A549 (cell line): ENCODE data around the gene SPSB4. TPM values are rescaled to one million over a fixed set of nuclear protein-coding genes. Genes with fewer than 3 reads are reported as not detected.
A peak's percentile ranks its signal among the peaks of the same experiment; 100 is the strongest.

Experiments used
- ATAC-seq, 2 experiments: fragments of 200-7000 bp in 1 of 2; fragments of >200 bp in 1 of 2; cut with Nextera tagmentation in 1 of 2; cut with Tn5 transposase in 1 of 2; 3 replicates each; pipeline versions ENCODE4 v1.8.0 to v1.9.1; 2018 to 2020; ENCODE audit warnings: mild to moderate bottlenecking in 1 of 2, moderate library complexity in 1 of 2
- CTCF ChIA-PET: fragments of 300-600 bp; sonication (Branson Sonifier 250); formaldehyde crosslinking; extraction: SDS; loops from one replicate; lab custom pipeline; 2021; ENCODE audit warnings: antibody characterized with exemption, inconsistent platforms; lab: Yijun Ruan, JAX
- POLR2A ChIA-PET: fragments of 350-600 bp; formaldehyde crosslinking; extraction: SDS; loops from one replicate; lab custom pipeline; 2021; ENCODE audit warnings: antibody characterized with exemption, inconsistent platforms; lab: Yijun Ruan, JAX
- DNase-seq, 2 experiments: peaks; one replicate each; pipeline versions ENCODE4 v3.0.0 to v3.0.0-alpha.2; 2011 to 2016; ENCODE audit warnings: low read depth in 1 of 2, low spot score in 1 of 2
- FAIRE-seq: peaks from 2 replicates; lab custom pipeline; 2011; peaks lifted over from hg19 to GRCh38; lab: Jason Lieb, UNC
- H3K27ac ChIP-seq, 2 experiments: fragments of >200 bp; sonication (Bioruptor Twin); formaldehyde crosslinking; 3 replicates each; pipeline ENCODE4 v1.5.1; 2016 to 2017
- H3K4me1 ChIP-seq: fragments of >200 bp; sonication (Bioruptor Twin); formaldehyde crosslinking; 3 replicates; pipeline ENCODE4 v1.6.1; 2016
- H3K4me2 ChIP-seq: fragments of >200 bp; sonication (Bioruptor Twin); formaldehyde crosslinking; 3 replicates; pipeline ENCODE4 v1.6.1; 2016
- H3K4me3 ChIP-seq: fragments of >200 bp; sonication (Bioruptor Twin); formaldehyde crosslinking; 3 replicates; pipeline ENCODE4 v1.5.1; 2016
- H3K9me3 ChIP-seq: fragments of >200 bp; sonication (Bioruptor Twin); formaldehyde crosslinking; 3 replicates; pipeline ENCODE4 v1.6.1; 2016
- CBX2 ChIP-seq: fragments of 200-600 bp; sonication (generic); IDR thresholded peaks from 2 replicates; pipeline ENCODE4 v1.6.1; 2016; ENCODE audit warnings: low read depth, mild to moderate bottlenecking, borderline replicate concordance
- CTCF ChIP-seq: fragments of >200 bp; sonication (Bioruptor Twin); formaldehyde crosslinking; IDR thresholded peaks from 3 replicates; pipeline ENCODE4 v1.5.1; 2016
- EHMT2 ChIP-seq: fragments of 200-600 bp; sonication (generic); IDR thresholded peaks from 2 replicates; pipeline ENCODE4 v1.6.1; 2016; ENCODE audit warnings: antibody characterized with exemption, low read depth, mild to moderate bottlenecking, moderate library complexity
- EP300 ChIP-seq, 2 experiments: fragments of >200 bp; sonication (Bioruptor Twin); formaldehyde crosslinking; IDR thresholded peaks; 2 replicates in 1 of 2; 3 replicates in 1 of 2; pipeline ENCODE4 v1.6.1; 2016 to 2017
- FOSB ChIP-seq: fragments of 250-450 bp; sonication (Bioruptor Pico); IDR thresholded peaks from 2 replicates; pipeline ENCODE4 v1.5.0; 2020; ENCODE audit warnings: mild to moderate bottlenecking, moderate library complexity
- FOSL2 ChIP-seq, 2 experiments: fragments of 450-650 bp in 1 of 2; fragments of >200 bp in 1 of 2; sonication (Bioruptor Twin) in 1 of 2; formaldehyde crosslinking; IDR thresholded peaks; 2 replicates each; pipeline versions ENCODE4 v1.5.0 to v1.6.1; 2016 to 2020; ENCODE audit warnings: mild to moderate bottlenecking in 1 of 2, moderate library complexity in 1 of 2
- FOXS1 ChIP-seq: fragments of 250-450 bp; sonication (Bioruptor Pico); IDR thresholded peaks from 2 replicates; pipeline ENCODE4 v1.5.0; 2020; ENCODE audit warnings: mild to moderate bottlenecking, moderate library complexity
- HES2 ChIP-seq: fragments of >200 bp; sonication (Bioruptor Twin); formaldehyde crosslinking; IDR thresholded peaks from 2 replicates; pipeline ENCODE4 v1.6.1; 2016
- HEYL ChIP-seq: fragments of 250-450 bp; sonication (Bioruptor Pico); IDR thresholded peaks from 2 replicates; pipeline ENCODE4 v1.8.0; 2021; ENCODE audit warnings: mild to moderate bottlenecking, moderate library complexity
- JUN ChIP-seq, 2 experiments: fragments of >200 bp; sonication (Bioruptor Twin); formaldehyde crosslinking; IDR thresholded peaks; 2 replicates in 1 of 2; 3 replicates in 1 of 2; pipeline ENCODE4 v1.6.1; 2016 to 2017
- KDM5A ChIP-seq: fragments of 200-600 bp; sonication (generic); IDR thresholded peaks from 2 replicates; pipeline ENCODE4 v1.6.1; 2016; ENCODE audit warnings: antibody characterized with exemption, mild to moderate bottlenecking
- MAZ ChIP-seq: fragments of 150-350 bp; IDR thresholded peaks from 2 replicates; pipeline ENCODE4 v1.6.1; 2014; ENCODE audit warnings: antibody characterized with exemption, low read depth, low read length, borderline replicate concordance
- MYC ChIP-seq: IDR thresholded peaks from 2 replicates; pipeline ENCODE4 v1.6.1; 2012; ENCODE audit warnings: mild to moderate bottlenecking, inconsistent platforms, low read length, improper control_type of control experiment, borderline replicate concordance
- NFE2L2 ChIP-seq: fragments of 150-350 bp; conservative IDR thresholded peaks from 2 replicates; pipeline ENCODE4 v1.6.1; 2014; ENCODE audit warnings: low read length
- NPAS2 ChIP-seq: fragments of 250-450 bp; sonication (Bioruptor Pico); IDR thresholded peaks from 2 replicates; pipeline ENCODE4 v1.8.0; 2022; ENCODE audit warnings: mild to moderate bottlenecking, moderate library complexity, borderline replicate concordance
- PHF8 ChIP-seq: fragments of 200-600 bp; sonication (generic); IDR thresholded peaks from 2 replicates; pipeline ENCODE4 v1.6.1; 2016; ENCODE audit warnings: low read depth, mild to moderate bottlenecking, antibody characterized with exemption, moderate library complexity, borderline replicate concordance
- POLR2A ChIP-seq: IDR thresholded peaks from 2 replicates; pipeline ENCODE4 v1.6.1; 2012; ENCODE audit warnings: mild to moderate bottlenecking, low read length
- RARB ChIP-seq: fragments of 250-450 bp; sonication (Bioruptor Pico); IDR thresholded peaks from 2 replicates; pipeline ENCODE4 v1.8.0; 2021; ENCODE audit warnings: mild to moderate bottlenecking, moderate library complexity
- REST ChIP-seq: fragments of 200-600 bp; sonication (generic); IDR thresholded peaks from 2 replicates; pipeline ENCODE4 v1.6.1; 2016; ENCODE audit warnings: antibody characterized with exemption, mild to moderate bottlenecking, moderate library complexity
- RNF2 ChIP-seq: fragments of 200-600 bp; sonication (generic); IDR thresholded peaks from 2 replicates; pipeline ENCODE4 v1.6.1; 2016; ENCODE audit warnings: low read depth, mild to moderate bottlenecking, antibody characterized with exemption, moderate library complexity, borderline replicate concordance
- USF2 ChIP-seq: fragments of 450-650 bp; IDR thresholded peaks from 2 replicates; pipeline ENCODE4 v1.6.1; 2014; ENCODE audit warnings: antibody characterized with exemption
- ZFP36 ChIP-seq: fragments of 450-650 bp; IDR thresholded peaks from 2 replicates; pipeline ENCODE4 v1.6.1; 2014; ENCODE audit warnings: borderline replicate concordance; ENCODE audit not compliant: partially characterized antibody
- ZNF302 ChIP-seq: fragments of 250-450 bp; sonication (Bioruptor Pico); IDR thresholded peaks from 2 replicates; pipeline ENCODE4 v1.9.0; 2021; ENCODE audit warnings: inconsistent platforms, mild to moderate bottlenecking, moderate library complexity
- ZSCAN20 ChIP-seq: fragments of 250-450 bp; sonication (Bioruptor Pico); IDR thresholded peaks from 2 replicates; pipeline ENCODE4 v1.8.0; 2022; ENCODE audit warnings: mild to moderate bottlenecking, moderate library complexity
- WGBS: methylation state at CpG from one replicate; pipeline ENCODE4 v1.1.6; 2017; ENCODE audit errors: missing lambda C conversion rate; 5-methylcytosine and 5-hydroxymethylcytosine counted together
- polyA plus RNA-seq, 4 experiments: library from polyadenylated mRNA; depleted of rRNA in 3 of 4; stranded (reverse); fragments of >200 nt; fragmentation: RNase III in 1 of 4; extraction: RNeasy Plus Mini Kit Qiagen cat#74134 plus additional on column Dnase treatment in 1 of 4; gene quantifications; 2 replicates in 3 of 4; 3 replicates in 1 of 4; pipeline ENCODE4 v1.2.3, GENCODE V29; 2011 to 2017

Gene SPSB4
- polyA plus RNA-seq, 2 of the 4 experiments (the other 2 are of a cell fraction) = 0.03 to 0.04 TPM

- TF ChIP-seq CTCF = peak; percentile 53
- no peak for TF ChIP-seq ZFP36
- no peak for TF ChIP-seq NPAS2
- TF ChIP-seq EP300 (IDR thresholded peaks at IDR 0.05) = no peak
- no peak for TF ChIP-seq NFE2L2
- no peak for TF ChIP-seq USF2
- TF ChIP-seq HES2 = no peak
- TF ChIP-seq CBX2 = no peak
- TF ChIP-seq HEYL (CRISPR knock-in tag) = no peak
- TF ChIP-seq RARB (CRISPR knock-in tag) = no peak
- TF ChIP-seq, all 56 proteins: peak for 4
Measured at GRCh38 chr3:141011232-141011996, 39.7 kb upstream of the SPSB4 start (continued).

GRCh38 chr3:141011997-141012262, 39.2 kb upstream of the SPSB4 start:
- CTCF ChIA-PET = interaction anchor here (0.6 to 2.9 kb wide), 8 partner anchors 11 to 1475 kb away, joined by 3 to 23 read pairs (median 4); no protein-coding TSS in a partner anchor
- ATAC-seq = no peak

More at GRCh38 chr3:141011997-141012262, 39.2 kb upstream of the SPSB4 start:
- no peak for TF ChIP-seq REST
- TF ChIP-seq NFE2L2 = no peak
- TF ChIP-seq FOXS1 (CRISPR knock-in tag) = no peak
- no peak for TF ChIP-seq EHMT2
- no peak for TF ChIP-seq JUN (IDR thresholded peaks at IDR 0.05)
- TF ChIP-seq KDM5A = no peak
- TF ChIP-seq FOSB = no peak
- no peak for TF ChIP-seq ZSCAN20
- TF ChIP-seq ZNF302 (CRISPR knock-in tag) = no peak
- no peak for TF ChIP-seq MAZ
- TF ChIP-seq RNF2 = no peak
- no peak for TF ChIP-seq HEYL (CRISPR knock-in tag)
- TF ChIP-seq POLR2A = no peak
- no peak for TF ChIP-seq PHF8
- TF ChIP-seq MYC = no peak
- no peak for TF ChIP-seq USF2
- no peak for TF ChIP-seq ZFP36
- TF ChIP-seq FOSL2 (IDR thresholded peaks at IDR 0.05) = no peak
- TF ChIP-seq FOSL2 (CRISPR knock-in tag; IDR thresholded peaks at IDR 0.05) = no peak
- POLR2A ChIA-PET = no interaction called here
- no peaks in the 10 kb centered on the region for H3K4me1 ChIP-seq
- no peak for DNase-seq
- no peak for FAIRE-seq
- H3K4me3 ChIP-seq = no peak overlapping the region
- no peaks in the 10 kb centered on the region for H3K9me3 ChIP-seq
- H3K4me2 ChIP-seq = no peak overlapping the region
- H3K27ac ChIP-seq = no peak overlapping the region
- WGBS = 6% methylated on average over 4 of the region's 4 CpGs
